HG03045 (cell line): ENCODE results near the gene IMP4.

Source experiments
- ATAC-seq: cut with Tn5 transposase; IDR thresholded peaks from one replicate; pipeline ENCODE4 v1.9.1; 2021; ENCODE audit warnings: mild to moderate bottlenecking, moderate library complexity; ENCODE audit not compliant: unreplicated experiment

Gene IMP4

DNA sequence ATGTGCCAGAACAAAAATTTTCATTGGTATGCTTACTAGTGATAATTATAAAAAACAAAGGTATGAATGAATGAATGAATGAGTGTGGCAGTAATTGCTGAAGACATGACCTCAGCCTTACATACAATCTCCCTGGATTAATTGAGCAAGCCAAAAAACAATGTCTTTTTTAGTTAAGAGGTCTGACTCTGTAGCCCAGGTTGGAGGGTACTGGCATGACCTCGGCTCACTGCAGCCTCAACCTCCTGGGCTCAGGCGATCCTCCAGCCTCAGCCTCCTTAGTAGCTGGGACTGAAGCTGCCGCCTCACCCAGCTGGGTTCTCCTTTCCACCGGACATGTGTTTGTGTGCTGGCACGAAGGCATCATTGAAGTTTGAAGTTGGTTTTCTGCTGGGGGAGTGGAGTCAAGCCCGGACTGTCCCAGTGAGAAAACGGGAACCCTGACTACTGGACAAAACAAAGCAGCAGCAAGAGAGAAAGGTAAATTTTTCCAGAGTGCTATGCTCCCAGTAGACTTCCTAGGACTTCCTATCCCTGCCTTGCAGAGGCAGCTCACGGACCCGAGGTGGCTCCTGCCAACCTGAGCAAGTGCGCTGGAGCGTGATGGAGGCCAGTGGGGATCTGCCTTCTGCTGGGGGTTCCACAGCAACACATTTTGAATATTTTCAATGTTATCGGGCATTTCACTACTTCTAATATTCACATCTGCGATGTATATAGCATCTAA lies 6.4 kb upstream of the IMP4 start:
- no peak for ATAC-seq

DNA sequence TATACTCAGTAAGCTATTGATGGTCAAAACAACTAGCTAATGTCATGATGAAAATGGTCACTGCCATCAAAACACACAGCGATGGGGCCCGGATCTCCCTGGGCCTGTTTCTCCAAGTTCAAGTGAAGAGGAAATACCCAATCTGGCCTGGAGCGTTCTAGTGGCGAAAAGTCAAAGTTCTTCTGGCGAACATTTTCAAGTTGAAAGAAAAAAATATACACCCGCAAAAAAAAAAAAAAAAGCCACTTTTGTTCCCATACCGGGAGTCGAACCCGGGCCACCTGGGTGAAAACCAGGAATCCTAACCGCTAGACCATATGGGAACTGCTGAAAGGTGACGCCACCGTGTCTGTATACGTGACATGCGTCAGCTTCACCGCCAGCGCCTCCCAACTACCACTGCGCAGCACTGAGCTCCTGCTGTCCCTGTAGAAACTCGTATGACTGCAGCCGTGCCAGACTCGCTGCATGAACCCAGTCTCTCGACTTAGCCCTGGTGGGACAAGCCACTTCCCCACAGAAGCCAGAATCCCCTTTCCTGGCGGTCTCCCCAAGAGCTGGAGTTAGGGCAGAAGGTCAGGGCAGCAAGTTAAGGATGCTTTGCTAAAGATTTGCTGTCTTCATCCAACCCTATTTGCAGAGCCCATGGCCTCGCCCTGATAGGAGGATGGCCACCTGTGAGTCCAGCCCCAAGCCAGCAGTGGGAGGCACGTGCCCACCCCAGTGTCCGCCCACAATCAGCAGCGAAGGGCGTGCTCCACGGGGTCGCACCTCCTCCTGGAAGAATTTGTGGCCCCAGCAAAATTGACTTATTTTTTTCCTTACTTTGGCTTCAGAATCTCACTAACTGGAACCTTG lies 5.6 kb upstream of the IMP4 start:
- no peak for ATAC-seq

DNA sequence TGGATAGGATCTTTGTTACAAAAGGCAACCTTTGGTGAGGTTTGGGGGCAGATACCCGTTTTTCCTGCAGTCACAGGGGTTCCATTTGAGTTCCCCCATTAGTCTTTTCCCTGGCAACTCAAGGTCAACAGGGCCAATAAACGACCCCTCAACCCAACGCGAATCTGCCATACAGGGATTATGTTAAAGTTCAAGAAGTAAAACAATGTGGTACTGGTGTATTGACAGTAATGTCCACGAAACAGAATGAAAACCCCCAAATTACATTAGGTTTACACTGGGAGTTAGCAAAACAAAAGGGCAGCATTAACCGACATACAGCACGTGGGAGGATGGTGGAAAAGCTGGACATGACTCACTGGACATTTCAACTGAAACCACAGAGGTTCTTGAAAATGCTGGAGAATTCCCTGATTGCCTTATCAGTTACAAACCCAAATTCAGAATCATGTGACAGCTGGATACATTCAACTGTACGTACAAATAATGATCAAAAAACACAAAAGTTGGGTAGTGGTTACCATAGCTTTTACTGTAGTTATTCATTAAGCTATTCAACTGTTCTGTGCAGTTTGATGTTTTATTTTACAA lies 4.9 kb upstream of the IMP4 start:
- ATAC-seq, result no peak

DNA sequence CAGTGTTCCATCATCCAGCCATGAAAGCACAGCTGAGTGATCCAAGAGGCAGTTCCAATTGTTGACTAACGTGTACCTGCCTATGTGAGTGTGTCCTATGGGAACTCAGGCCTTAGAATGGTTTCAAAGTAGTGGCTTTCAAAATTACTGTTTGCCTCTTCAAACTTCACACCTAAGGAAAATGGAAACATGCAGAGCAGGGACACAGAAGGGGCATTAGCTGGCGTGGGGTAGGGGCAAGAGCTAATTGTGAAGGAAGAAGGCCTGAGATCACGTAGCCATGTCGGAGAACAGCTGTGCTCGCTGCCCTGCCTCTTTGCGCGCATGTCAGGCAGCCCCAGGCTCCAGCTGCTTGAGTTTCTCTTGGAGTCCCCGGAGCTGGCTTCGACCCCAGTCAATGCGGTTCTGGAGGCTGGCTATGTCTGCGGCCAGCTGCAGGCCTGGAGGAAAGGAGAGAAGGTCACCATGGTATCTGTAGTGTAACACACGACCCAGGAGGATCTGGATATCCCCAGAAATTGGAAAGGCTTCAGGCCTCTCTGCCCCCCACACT lies 3.8 kb upstream of the IMP4 start:
- no peak for ATAC-seq

DNA sequence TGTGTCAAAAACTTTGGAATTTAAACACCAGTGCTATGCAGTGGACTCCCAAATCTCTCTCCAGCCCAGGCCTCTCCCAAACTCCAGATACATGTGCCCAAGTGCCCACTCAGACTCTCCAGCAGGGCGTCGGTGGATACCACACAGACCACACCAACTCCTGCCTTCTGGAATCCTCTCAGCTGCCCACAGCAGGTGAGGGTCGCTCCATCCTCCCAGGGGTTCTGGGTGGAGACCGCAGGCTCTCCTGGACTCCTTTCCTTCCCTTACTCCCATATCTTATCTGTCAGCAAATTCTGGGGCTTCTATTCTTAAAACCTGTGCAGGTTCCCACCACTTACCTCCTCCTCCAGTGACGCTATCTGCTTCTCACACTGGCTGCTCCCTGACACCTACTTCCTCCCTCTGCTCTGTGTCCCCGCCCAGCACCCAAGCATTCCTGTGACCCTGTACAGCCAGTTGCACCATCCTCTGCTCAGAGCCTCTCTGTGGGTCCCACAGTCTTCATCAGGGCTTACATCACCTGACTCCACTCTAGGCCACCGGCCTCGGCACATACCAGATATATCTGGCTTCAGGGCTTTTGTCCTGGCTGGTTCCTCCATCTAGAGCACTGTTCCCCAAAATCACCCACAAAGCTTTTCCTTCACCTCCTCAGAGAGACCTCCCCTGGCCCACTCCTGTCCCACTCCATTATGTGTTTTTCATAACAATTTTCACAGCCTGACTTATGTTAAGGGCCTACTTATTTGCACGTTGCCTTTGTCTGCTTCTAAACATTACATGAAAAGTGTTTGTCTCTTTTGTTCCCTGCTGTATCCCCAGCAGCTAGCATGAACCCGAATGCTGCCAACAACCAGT lies 2.6 kb upstream of the IMP4 start:
- ATAC-seq, result no peak

DNA sequence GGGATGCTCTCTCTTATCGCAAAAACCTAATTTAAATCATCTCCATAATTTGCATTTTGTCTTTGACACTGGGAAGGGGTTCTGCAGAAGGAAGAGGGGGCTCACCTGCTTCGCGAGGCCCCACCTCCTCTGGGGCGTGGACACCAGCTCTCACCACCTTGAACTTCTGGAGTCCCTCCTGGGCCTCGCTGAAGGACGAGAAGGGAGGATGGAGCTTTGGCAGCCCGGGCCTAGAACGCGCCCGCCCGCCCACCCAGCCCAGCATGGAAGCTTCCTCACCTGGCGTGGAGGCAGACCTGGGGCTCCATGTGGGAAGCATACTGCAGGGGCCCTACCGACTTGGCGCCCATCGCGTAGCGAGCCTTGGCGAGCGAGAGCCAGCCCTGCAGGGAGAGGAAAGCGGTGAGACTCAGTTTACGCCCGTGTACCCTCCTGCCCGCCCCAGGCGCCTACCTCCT lies 1.1 kb upstream of the IMP4 start:
- ATAC-seq, result peak; percentile 5

DNA sequence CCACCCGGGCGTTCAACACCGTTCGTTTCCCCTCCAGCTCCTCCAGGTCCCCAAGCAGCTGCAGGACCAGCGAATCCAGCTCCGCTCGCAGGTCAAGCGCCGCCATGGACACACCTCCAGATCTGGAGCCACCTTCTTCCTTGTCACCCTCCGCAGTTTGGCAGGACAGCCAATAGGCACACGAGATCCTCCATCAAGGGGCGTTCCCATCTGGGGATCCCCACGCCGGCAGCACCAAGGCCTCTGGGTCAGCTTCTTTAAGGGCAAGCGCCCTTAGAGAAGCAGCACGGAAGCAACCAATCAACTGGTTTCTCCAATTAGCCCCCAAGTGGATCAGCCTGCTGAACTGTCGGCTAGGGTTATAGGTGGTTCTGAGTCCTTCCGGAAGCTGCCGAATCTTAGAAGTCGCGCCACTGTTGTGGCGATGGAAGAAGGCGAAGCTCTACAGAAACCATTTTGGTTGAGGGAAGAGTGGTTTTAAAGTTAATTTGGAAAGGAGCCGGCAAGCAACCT lies 621 bp upstream of the IMP4 start:
- ATAC-seq, result peak; percentile 73

DNA sequence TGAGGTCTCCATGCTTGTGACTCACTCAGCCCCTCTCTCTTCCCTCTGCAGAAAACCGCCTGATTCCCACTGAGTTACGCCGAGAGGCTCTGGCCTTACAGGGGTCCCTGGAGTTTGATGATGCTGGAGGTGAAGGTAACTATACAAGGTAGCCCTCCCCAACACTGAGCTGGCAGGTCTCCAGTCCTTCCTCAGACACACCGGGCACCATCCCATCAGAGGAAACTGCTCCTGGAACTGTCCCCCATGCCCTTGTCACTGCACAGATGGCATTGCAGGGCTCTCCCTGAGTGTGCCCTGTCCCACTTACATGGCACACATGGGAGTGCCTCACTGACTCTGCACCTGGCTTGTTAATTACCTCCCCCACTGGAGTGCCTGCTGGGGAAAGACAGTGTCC lies 1.9 kb downstream of the IMP4 start:
- ATAC-seq, result no peak

DNA sequence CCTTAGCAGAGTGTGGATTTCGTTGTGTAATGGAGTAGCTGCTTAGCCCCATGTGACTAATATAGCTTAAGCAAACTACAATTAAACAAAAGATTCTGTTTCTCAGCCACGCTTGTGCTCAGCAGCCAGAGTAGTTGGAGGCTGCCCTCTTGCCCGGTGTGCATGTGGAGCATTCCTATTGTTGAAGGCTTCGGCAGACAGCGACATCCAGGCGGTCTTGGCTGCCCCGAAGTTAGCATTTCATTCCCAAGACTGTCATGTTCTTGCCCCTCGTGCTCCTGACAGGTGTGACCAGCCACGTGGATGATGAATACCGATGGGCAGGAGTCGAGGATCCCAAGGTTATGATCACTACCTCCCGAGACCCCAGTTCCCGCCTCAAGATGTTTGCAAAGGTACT lies 2.4 kb downstream of the IMP4 start:
- ATAC-seq, result no peak

DNA sequence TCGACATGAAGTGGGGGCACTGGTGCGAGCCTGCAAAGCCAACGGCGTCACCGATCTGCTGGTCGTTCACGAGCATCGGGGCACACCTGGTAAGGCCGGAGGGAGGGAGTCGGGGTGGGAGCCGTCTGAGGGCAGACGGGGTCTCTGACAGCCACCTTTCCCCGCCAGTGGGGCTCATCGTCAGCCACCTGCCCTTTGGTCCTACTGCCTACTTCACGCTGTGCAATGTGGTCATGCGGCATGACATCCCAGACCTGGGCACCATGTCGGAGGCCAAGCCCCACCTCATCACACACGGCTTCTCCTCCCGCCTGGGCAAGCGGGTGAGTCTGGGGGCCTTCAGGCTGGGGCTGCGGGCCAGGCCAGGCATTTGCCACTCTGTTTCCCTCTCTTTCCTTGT lies 2.9 kb downstream of the IMP4 start:
- ATAC-seq, result no peak

DNA sequence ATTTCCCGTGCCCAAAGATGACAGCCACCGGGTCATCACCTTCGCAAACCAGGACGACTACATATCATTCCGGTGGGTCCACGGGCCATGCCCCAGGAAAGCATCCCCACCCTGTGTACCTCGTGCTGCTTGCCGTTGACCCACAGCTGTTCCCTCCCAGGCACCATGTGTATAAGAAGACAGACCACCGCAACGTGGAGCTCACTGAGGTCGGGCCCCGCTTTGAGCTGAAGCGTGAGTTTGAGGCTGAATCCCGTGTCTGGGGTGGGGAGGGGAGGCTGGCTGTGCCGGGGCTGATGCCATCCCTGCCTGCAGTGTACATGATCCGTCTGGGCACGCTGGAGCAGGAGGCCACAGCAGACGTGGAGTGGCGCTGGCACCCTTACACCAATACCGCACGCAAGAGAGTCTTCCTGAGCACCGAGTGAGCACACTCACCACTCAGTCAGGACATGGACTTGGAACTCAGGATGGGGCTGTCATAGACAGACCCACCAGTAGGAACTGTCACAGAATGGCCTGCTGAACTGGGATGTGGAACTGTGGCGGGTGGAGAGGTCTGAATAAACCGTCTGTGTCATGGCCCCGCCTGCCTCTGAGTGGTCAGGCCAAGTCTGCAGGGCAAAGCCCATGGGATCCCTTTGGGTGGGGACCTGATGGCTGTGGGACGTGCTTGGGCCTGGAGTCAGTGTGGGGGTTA lies 3.5 kb downstream of the IMP4 start:
- ATAC-seq, result no peak

DNA sequence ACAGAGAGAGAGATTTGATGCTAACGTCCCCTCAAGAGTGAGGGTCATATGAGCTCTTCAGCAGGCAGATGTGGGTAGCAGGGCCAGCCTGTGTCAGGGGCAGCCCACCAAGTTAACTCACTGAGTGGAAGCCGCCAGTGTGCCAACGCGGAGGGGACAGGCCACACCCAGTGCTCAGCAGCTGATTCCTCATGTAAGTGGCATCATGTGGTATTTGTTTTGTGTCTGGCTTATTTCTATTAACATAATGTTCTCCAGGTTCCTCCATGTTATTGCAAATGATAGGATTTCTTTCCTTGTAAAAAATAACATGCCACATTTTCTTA lies 4.0 kb downstream of the IMP4 start:
- ATAC-seq, result no peak

DNA sequence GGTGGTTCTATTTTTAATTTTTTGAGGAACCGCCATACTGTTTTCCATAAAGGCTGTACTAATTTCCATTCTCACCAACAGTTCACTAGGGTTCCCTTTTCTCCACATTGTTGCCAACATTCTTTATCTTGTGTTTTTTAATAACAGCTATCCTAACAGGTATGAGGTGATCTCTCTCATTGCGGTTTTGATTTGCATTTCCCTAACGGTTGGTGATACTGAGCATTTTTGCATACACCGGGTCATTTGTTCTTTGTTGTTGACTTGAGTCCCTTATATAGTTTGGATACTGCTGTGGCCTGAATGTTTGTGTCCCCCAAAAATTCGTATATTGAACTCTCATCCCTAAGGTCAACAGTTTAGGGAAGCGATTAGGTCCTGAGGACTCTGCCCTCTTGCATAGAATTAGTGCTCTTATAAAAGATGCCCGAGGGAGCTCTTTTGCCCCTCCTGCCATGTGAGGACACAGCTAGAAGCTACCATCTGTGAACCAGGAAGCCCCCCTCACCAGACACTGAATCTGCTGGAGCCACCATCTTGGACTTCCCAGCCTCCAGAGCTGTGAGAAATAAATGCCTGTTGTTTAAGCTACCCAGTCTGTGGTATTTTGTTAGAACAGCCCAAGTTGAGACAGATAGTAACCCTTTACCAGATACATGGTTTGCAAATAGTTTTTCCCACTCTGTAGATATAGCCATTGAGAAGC lies 4.7 kb downstream of the IMP4 start:
- no peak for ATAC-seq

DNA sequence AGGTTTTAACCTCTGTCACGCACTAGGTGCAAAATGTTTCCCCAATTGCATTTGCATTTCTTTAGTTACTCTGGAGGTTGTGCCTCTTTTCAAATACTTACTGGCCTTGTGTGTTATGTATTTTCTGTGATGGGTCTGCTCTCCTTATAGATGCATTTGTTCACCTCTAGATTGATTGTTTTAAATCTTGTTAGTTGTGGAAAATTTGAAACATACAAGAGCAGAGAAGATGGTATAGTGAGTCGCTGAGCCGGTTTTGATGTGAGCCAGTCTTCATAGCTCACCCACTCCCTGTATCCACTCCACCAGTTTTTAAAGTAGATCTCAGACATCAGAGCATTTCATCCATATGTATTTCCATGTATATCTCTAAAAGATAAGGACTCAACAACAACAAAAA lies 6.5 kb downstream of the IMP4 start:
- no peak for ATAC-seq

DNA sequence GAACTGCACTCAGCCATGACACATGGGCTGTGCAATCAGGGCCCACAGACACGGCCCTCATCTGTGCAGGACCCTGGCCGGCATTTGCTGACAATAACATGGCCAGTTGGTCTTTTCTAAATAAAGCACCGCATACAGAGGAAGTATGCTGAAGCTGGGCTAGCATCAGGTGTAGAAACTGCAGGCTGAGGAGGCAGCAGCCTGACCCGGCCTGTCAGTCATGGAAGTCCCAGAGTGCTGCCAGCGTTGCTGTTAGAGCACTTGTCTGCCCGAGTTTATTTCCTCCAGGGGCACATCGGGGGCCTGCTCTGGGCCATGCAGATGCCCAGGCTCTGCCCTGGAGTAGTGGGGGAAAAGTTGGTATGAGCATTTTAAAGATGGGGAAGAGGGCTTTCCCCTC lies 9.0 kb downstream of the IMP4 start:
- no peak for ATAC-seq

DNA sequence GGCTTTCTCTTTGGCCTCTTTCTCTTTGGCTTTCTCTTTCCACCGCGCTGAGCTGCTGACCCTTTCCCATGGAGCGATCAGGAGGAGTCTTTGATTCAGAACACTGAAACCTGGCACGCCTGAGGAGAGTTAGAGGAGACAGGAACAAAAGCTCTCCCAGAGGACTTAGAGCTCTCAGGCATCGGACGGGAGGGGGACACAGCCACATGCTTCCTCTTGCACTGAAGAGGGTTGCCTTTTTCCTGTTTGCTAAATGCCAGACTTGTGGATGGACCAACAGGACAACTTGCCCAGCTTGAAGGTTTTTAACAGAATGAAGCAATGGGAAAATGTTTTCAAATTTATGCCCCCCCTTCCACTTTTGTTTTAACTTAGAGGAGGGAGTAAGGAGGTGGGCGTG lies 9.5 kb downstream of the IMP4 start:
- ATAC-seq, result no peak

DNA sequence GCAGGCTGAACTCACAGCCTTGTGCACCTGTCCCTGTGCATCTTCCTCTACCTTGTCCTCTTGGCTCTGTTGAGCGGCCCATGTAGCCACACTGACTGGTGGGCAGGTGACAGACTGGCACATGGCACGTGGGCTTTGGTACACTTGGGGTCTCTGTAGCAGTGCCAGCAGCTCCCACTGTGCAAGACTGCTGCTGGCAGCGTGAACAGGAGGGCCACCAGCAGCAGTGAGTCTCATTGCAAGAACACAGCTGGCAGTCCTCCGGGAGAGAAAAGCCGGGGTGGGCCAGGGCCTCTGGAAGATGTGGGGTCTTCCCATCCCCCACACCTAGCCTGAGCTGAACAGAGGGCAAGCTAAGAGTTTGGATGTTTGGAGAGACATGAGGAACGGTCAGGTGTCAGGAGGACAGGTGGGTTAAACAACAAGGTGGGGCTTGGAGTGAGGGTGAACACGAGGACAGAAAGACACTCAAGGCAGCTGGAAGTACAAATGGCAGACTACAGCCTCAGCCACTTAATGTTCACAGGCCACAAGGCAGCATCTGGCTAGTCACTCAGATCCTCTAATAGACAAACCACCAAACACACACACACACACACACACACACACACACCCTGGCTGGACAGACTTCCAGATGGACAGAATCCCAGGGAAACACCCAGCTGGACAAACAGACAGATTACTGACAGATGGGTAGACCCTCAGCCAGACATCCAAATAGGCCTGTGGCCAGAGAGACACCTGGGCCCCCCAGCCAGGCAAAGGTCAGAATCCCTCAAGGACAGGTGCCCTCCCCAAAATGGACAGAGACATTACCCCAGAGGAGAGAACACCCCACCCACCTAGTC lies 10.8 kb downstream of the IMP4 start:
- ATAC-seq, result no peak

DNA sequence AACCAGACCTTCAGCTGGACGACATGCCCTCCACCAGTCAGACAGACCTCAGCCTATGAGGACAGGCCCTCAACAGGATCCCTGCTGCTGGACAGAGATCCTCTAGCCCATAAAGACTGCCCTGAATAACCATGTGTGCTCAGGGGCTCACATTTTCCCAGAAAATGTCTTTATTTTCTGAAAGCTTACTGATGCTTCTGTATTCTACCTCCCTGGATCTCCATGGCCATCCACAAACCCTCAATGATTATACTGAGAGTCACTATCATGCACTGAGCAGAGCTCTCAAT lies 11.4 kb downstream of the IMP4 start:
- ATAC-seq, result no peak

DNA sequence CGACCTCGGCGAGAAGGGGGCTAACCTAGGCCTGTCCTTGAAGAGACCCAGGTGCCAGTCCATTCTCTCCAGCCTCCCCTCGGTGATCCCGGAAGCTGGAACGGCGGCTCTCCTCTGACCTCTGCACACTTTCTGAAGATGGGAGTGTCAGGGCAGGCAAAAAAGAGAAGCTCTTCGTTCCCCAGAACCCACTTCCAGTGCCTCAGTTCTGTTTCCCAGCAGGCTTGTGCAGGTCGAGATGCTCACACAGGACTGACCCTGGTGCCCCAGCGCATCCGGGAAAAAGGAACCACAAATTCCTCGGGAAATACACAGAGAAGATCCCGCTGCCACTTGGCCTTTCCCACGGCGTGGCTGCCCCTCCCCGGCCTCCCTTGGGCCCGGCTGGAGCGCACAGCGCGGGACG lies 12.5 kb downstream of the IMP4 start:
- ATAC-seq, result no peak
